NT2/D1 (cell line): ENCODE data around the gene KANSL1L.

Source experiments
- SUZ12 ChIP-seq: IDR thresholded peaks from 2 replicates; pipeline ENCODE4 v1.6.1; 2011; ENCODE audit not compliant: insufficient read length, insufficient read depth; ENCODE audit errors: extremely low read depth
- YY1 ChIP-seq: IDR thresholded peaks from 2 replicates; pipeline ENCODE4 v1.6.1; 2011; ENCODE audit not compliant: insufficient read length, insufficient read depth

- TF ChIP-seq YY1 (no peak), SUZ12 (no peak)
These were observed 57.5 kb downstream of the KANSL1L start for GRCh38 chr2:210113614-210114235.
